Lower lobe of right lung (tissue), 2 donors: ENCODE measurements around the gene ATP6V1F. TPM values are rescaled to one million over a fixed set of nuclear protein-coding genes. Genes with fewer than 3 reads are reported as not detected.
A peak's percentile ranks its signal among the peaks of the same experiment; 100 is the strongest.

ENCODE experiments used
- ATAC-seq, 2 donors: fragments of 200-7000 bp; cut with Tn5 transposase; one replicate each; pipeline ENCODE4 v1.9.1; 2020 to 2022; ENCODE audit warnings: mild to moderate bottlenecking in 2 of 2, moderate library complexity in 2 of 2
- DNase-seq: peaks from one replicate; pipeline ENCODE4 v3.0.0-alpha.2; 2020
- H3K27ac ChIP-seq: fragments of 200-600 bp; one replicate; pipeline ENCODE4 v1.8.0; 2022
- H3K27me3 ChIP-seq: fragments of 200-600 bp; one replicate; pipeline ENCODE4 v1.8.0; 2022; ENCODE audit warnings: low read depth
- H3K36me3 ChIP-seq: fragments of 200-600 bp; one replicate; pipeline ENCODE4 v1.8.0; 2022; ENCODE audit warnings: mild to moderate bottlenecking
- H3K4me1 ChIP-seq: fragments of 200-600 bp; one replicate; pipeline ENCODE4 v1.8.0; 2022
- H3K4me3 ChIP-seq: fragments of 200-600 bp; one replicate; pipeline ENCODE4 v1.8.0; 2022; ENCODE audit warnings: mild to moderate bottlenecking
- H3K9me3 ChIP-seq: fragments of 200-600 bp; one replicate; pipeline ENCODE4 v1.8.0; 2022
- intact Hi-C: fragments of 100-400 bp; cut with DNase I; formaldehyde crosslinking; loops from one replicate; pipeline ENCODE4 v1.11.0; 2022
- total RNA-seq: library from RNA; stranded (reverse); fragmentation: NEBNext Ultra II Directional; extraction: Animal tissue kit (Norgen Biotek cat#: 25700); gene quantifications from one replicate; pipeline ENCODE4 v1.2.1, GENCODE V29; 2021
- TF ChIP-seq, protein P1 (sequence below): fragments of 200-600 bp; IDR thresholded peaks from one replicate; pipeline ENCODE4 v1.8.0; 2022; ENCODE audit warnings: antibody characterized with exemption, mild to moderate bottlenecking
- donor health status: DM: no; HTN: yes; CAD: no; lungs with severe emphysema.

The ATP6V1F gene
- total RNA-seq, 1 donor from 2014 or later: 208 TPM

GRCh38 chr7:128833148-128833945, 29.3 kb upstream of the ATP6V1F start:
- Histone ChIP-seq H3K27me3 (peaks cover 44% of the 10 kb centered on the region), H3K27ac (peak overlapping the region; percentile 46), H3K9me3 (no peaks in the 10 kb centered on the region), H3K36me3 (no peaks in the 10 kb centered on the region), H3K4me1 (peaks cover 46% of the 10 kb centered on the region), H3K4me3 (no peak overlapping the region)
- ATAC-seq: no peak
- TF ChIP-seq, protein P1, sequence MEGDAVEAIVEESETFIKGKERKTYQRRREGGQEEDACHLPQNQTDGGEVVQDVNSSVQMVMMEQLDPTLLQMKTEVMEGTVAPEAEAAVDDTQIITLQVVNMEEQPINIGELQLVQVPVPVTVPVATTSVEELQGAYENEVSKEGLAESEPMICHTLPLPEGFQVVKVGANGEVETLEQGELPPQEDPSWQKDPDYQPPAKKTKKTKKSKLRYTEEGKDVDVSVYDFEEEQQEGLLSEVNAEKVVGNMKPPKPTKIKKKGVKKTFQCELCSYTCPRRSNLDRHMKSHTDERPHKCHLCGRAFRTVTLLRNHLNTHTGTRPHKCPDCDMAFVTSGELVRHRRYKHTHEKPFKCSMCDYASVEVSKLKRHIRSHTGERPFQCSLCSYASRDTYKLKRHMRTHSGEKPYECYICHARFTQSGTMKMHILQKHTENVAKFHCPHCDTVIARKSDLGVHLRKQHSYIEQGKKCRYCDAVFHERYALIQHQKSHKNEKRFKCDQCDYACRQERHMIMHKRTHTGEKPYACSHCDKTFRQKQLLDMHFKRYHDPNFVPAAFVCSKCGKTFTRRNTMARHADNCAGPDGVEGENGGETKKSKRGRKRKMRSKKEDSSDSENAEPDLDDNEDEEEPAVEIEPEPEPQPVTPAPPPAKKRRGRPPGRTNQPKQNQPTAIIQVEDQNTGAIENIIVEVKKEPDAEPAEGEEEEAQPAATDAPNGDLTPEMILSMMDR: no peak
- intact Hi-C loops: no loop called here
- no peak for DNase-seq

DNA sequence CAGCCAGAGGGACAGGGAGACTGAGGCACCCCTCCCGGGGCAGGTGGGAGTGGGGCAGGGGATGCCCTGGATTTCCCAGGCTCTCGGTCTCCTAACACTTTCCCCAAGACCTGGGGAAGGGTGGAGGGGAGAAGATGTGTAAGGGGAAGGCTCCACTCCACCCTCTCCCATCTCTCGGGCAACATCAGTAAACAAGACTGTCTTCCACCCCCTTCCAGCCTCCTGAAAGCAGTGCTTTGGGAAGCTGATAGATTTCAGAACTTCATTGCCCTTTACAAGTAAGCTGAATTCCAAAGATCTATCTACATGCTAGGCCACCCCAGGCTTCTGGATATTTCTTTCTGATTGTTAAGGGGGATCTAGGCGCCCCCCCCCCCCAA, 28.7 kb upstream of the ATP6V1F start:
- ATAC-seq: no peak

DNA sequence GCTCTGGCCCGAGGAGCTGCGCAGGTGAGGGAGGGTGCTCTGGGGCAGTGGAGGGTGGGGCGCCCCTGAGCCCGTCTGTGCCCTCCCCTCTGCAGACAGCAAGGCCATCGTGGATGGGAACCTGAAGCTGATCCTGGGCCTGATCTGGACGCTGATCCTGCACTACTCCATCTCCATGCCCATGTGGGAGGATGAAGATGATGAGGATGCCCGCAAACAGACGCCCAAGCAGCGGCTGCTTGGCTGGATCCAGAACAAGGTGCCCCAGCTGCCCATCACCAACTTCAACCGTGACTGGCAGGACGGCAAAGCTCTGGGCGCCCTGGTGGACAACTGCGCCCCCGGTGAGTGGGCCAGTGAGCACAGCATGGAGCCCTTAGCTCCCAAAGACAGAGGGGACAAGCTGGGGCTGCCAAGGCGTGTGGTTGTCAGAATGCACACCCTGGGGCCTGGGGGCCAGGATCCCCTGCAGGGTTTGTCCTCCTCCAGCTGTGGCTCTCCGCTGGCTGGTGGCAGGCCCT, 27.4 kb upstream of the ATP6V1F start:
- ATAC-seq: no peak
- Histone ChIP-seq H3K9me3 (no peaks in the 10 kb centered on the region), H3K36me3 (no peaks in the 10 kb centered on the region), H3K27me3 (peaks cover 29% of the 10 kb centered on the region), H3K4me1 (peaks cover 37% of the 10 kb centered on the region), H3K4me3 (no peak overlapping the region), H3K27ac (no peak overlapping the region)
- intact Hi-C loops: no loop called here
- TF ChIP-seq, protein P1: no peak
- DNase-seq: no peak

More for the DNA sequence above, 28.7 kb upstream of the ATP6V1F start:
- no peak overlapping the region for H3K4me3 ChIP-seq
- H3K27me3 ChIP-seq: peaks cover 38% of the 10 kb centered on the region
- no peaks in the 10 kb centered on the region for H3K36me3 ChIP-seq
- no peaks in the 10 kb centered on the region for H3K9me3 ChIP-seq
- H3K27ac ChIP-seq: no peak overlapping the region
- H3K4me1 ChIP-seq: peaks cover 46% of the 10 kb centered on the region
- intact Hi-C loops: no loop called here
- TF ChIP-seq, protein P1: no peak
- no peak for DNase-seq

- DNase-seq: peak; percentile 39
- TF ChIP-seq, protein P1: no peak
- H3K36me3 ChIP-seq: no peaks in the 10 kb centered on the region
These were observed 26.6 kb upstream of the ATP6V1F start for GRCh38 chr7:128835790-128836641.

DNA sequence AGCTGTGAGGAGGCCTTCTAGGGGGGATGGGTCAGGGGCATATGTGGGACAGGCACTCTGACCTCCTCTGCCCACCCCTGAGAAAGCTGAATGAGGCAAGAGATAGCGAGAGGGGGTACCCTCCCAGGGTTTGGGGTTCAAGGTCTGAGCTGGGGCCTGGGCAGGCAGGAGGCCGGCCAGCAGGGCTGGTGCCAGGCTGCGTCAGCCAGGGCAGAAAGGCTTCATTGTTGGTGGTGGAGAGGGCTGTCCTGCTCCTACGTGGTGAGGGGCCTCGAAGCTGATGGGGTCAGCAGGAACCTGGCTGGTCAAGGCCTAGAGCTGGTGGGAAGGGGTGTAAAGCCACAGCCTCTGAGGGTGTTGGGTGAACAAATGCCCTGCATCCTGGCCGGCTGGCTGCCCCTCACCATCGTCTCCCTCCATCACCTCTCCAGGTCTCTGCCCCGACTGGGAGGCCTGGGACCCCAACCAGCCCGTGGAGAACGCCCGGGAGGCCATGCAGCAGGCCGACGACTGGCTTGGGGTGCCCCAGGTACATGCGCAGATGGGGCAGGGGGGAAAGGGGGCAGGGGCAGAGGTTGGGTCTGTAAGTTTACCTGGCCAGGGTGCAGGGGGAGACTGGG, 25.8 kb upstream of the ATP6V1F start:
- Histone ChIP-seq H3K9me3 (no peaks in the 10 kb centered on the region), H3K4me3 (no peak overlapping the region), H3K36me3 (no peaks in the 10 kb centered on the region), H3K4me1 (peaks cover 22% of the 10 kb centered on the region), H3K27me3 (peaks cover 14% of the 10 kb centered on the region), H3K27ac (no peak overlapping the region)
- intact Hi-C loops: no loop called here
- DNase-seq (peak; percentile 32), ATAC-seq (no peak)
- TF ChIP-seq, protein P1: no peak

More at GRCh38 chr7:128835790-128836641, 26.6 kb upstream of the ATP6V1F start:
- intact Hi-C loops: no loop called here
- Histone ChIP-seq H3K27ac (no peak overlapping the region), H3K27me3 (peaks cover 22% of the 10 kb centered on the region), H3K4me1 (peaks cover 30% of the 10 kb centered on the region), H3K9me3 (no peaks in the 10 kb centered on the region), H3K4me3 (no peak overlapping the region)
- ATAC-seq: no peak
